ENCODE results near the gene ZNF573. TPM values are rescaled to one million over a fixed set of nuclear protein-coding genes. Genes with fewer than 3 reads are reported as not detected.

Gene ZNF573
- total and polyA plus RNA-seq, 4 donors = 0.42 to 5.0 (median 4.2) TPM

DNA sequence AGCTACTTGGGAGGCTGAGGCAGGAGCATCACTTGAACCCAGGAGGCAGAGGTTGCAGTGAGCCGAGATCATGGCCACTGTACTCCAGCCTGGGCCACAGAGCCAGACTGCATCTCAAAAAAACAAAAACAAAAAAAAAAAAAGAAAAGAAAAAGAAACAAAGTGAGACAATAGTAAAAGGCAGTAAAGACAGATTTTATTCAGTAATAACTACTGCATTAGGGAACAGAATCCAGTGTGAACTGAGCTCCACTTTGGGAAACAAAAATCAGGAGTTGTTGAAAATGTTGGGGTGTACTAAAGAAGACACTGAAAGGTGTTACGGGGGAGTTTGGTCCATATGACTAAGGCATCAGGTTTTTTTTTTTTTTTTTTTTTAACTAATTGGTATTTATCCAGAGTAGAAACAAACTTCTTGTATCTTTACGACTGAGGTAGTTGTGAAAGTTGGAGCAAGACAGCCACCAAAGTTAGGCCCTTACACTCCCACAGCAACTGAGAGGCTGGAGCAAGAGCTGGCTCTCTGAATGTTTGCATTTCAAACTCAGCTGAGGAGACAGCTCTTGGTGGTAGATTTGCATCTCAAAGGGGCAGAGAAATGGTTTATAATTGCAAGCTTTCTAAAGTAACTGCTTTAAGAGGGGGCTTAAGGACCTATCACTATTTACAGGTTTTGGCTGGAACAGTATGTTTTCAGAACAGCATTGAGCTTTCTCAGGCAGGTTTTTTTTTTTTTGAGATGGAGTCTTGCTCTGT is 84.1 kb downstream of the ZNF573 start (continued):
- TF ChIP-seq, protein P1, sequence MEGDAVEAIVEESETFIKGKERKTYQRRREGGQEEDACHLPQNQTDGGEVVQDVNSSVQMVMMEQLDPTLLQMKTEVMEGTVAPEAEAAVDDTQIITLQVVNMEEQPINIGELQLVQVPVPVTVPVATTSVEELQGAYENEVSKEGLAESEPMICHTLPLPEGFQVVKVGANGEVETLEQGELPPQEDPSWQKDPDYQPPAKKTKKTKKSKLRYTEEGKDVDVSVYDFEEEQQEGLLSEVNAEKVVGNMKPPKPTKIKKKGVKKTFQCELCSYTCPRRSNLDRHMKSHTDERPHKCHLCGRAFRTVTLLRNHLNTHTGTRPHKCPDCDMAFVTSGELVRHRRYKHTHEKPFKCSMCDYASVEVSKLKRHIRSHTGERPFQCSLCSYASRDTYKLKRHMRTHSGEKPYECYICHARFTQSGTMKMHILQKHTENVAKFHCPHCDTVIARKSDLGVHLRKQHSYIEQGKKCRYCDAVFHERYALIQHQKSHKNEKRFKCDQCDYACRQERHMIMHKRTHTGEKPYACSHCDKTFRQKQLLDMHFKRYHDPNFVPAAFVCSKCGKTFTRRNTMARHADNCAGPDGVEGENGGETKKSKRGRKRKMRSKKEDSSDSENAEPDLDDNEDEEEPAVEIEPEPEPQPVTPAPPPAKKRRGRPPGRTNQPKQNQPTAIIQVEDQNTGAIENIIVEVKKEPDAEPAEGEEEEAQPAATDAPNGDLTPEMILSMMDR (IDR thresholded peaks at IDR 0.05; ENCODE audit: low read depth, low read length, missing input control) = no peak
- TF ChIP-seq JUND (IDR thresholded peaks at IDR 0.05) (no peak), SP1 (IDR thresholded peaks at IDR 0.05) (no peak), FOXA1 (IDR thresholded peaks at IDR 0.05) (no peak)

DNA sequence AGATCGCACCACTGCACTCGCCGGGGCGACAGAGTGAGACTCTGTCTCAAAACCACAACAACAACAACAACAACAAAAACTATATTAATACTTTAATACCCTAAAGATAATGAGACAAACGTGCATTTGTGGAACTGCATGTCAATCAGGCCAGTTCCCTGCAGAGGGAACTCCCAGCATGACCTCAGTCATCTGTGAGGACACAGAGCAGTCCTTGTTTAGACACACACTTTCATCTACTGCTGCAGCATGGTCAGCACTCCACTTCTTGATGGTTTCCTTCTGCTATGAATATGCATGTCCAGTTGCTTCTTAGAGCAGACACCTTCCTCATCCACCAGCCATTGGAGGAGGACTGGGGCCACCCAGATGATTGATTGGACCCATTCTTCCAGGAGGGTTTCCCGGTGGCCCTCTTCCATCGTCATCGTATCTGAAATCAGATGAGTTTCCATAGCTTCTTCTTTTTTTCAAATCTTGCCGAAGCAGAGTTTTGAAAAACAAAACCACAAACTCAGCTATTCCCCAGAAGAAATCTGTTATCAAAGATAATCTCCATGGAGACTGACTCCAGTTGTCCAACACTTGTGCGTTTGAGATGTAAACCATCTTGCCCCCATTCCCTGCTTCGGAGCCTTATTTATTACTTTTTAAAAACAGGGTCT is 86.3 kb downstream of the ZNF573 start:
- peaks cover 10 to 43% (median 20%) of the 10 kb centered on the region in 4 donors for H3K9me3 ChIP-seq (ENCODE audit: control insufficient read depth in 4 of 4, low read length in 3 of 4)
- TF ChIP-seq RXRA (IDR thresholded peaks at IDR 0.05) (no peak), RAD21 (IDR thresholded peaks at IDR 0.05) (no peak)
- TF ChIP-seq, protein P2, sequence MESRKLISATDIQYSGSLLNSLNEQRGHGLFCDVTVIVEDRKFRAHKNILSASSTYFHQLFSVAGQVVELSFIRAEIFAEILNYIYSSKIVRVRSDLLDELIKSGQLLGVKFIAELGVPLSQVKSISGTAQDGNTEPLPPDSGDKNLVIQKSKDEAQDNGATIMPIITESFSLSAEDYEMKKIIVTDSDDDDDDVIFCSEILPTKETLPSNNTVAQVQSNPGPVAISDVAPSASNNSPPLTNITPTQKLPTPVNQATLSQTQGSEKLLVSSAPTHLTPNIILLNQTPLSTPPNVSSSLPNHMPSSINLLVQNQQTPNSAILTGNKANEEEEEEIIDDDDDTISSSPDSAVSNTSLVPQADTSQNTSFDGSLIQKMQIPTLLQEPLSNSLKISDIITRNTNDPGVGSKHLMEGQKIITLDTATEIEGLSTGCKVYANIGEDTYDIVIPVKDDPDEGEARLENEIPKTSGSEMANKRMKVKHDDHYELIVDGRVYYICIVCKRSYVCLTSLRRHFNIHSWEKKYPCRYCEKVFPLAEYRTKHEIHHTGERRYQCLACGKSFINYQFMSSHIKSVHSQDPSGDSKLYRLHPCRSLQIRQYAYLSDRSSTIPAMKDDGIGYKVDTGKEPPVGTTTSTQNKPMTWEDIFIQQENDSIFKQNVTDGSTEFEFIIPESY (IDR thresholded peaks at IDR 0.05) = no peak
- H3K4me1 ChIP-seq (ENCODE audit: control insufficient read depth in 4 of 4, insufficient read depth in 4 of 4, low read length in 3 of 4) = peaks cover 0 to 1% (median 0%) of the 10 kb centered on the region in 4 donors
- no peak overlapping the region for H3K27ac ChIP-seq (ENCODE audit: low read depth in 1 of 2, low read length in 2 of 2)
- no peak for DNase-seq (ENCODE audit: low spot score)
- H3K4me3 ChIP-seq (ENCODE audit: low read depth in 1 of 3, low read length in 3 of 3) = peak overlapping the region in 1 of 3 donors; percentile 42
- no peak overlapping the region for H3K9ac ChIP-seq (ENCODE audit: low read depth in 1 of 2, low read length in 2 of 2)
- H3K36me3 ChIP-seq (ENCODE audit: control insufficient read depth in 4 of 4, insufficient read depth in 3 of 4, low read depth in 1 of 4, low read length in 3 of 4) = peaks cover 0 to 3% (median 0%) of the 10 kb centered on the region in 4 donors
- H3K27me3 ChIP-seq (ENCODE audit: control insufficient read depth in 4 of 4, insufficient read depth in 4 of 4, low read length in 3 of 4) = no peaks in the 10 kb centered on the region
- WGBS = 75% methylated on average over 11 of the region's 11 CpGs

DNA sequence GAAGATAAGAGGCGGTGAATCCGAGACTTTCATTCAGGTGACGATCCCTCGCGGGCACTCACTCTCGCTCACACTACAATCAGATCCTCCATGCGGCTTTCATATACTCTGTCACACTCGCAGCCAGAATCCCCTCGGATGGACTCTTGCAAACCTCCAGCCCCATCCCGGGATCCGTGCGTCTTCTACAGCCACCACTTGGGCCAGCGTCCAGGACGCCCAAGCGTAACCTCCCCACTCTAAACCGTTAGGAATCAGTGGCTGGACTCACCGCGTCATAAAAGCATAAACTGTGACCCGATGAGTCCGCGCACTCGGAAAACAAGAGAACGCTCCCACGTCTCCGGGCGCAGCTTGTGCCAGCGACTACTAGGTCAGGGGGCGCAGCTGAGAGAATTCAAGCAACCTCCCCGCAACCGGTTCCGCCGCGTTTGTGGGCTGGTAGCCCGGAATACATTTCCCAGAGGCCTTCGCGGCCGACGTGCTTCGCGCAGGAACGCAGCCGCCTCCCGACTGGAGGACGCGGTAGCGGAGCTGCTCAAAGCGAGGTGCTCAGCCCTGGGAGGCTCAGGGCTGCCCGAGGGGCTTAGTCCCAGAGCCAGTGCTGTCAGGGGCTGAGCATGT is 87.4 kb downstream of the ZNF573 start:
- Histone ChIP-seq H3K9me3 (ENCODE audit: control insufficient read depth in 4 of 4, low read length in 3 of 4) (peaks cover 12 to 32% (median 17%) of the 10 kb centered on the region in 4 donors), H3K9ac (ENCODE audit: low read depth in 1 of 2, low read length in 2 of 2) (peak overlapping the region in 1 of 2 donors; percentile 58), H3K4me1 (ENCODE audit: control insufficient read depth in 4 of 4, insufficient read depth in 4 of 4, low read length in 3 of 4) (peaks cover 0 to 1% (median 0%) of the 10 kb centered on the region in 4 donors), H3K4me3 (ENCODE audit: low read depth in 1 of 3, low read length in 3 of 3) (peak overlapping the region; percentile 18 to 61 (median 42)), H3K36me3 (ENCODE audit: control insufficient read depth in 4 of 4, insufficient read depth in 3 of 4, low read depth in 1 of 4, low read length in 3 of 4) (no peaks in the 10 kb centered on the region), H3K27ac (ENCODE audit: low read depth in 1 of 2, low read length in 2 of 2) (peak overlapping the region in 1 of 2 donors; percentile 49), H3K27me3 (ENCODE audit: control insufficient read depth in 4 of 4, insufficient read depth in 4 of 4, low read length in 3 of 4) (no peaks in the 10 kb centered on the region)
- WGBS = 3% methylated on average over 48 of the region's 48 CpGs
- DNase-seq (ENCODE audit: low spot score) = peak; percentile 76
- peak; percentile 11 to 34 for TF ChIP-seq RAD21 (IDR thresholded peaks at IDR 0.05)
- TF ChIP-seq YY1 (IDR thresholded peaks at IDR 0.05) = peak; percentile 35
- no peak for TF ChIP-seq JUND (IDR thresholded peaks at IDR 0.05)
- no peak for TF ChIP-seq FOXA1 (IDR thresholded peaks at IDR 0.05)
- no peak for TF ChIP-seq NR2F2 (IDR thresholded peaks at IDR 0.05)
- no peak for TF ChIP-seq EGR1 (IDR thresholded peaks at IDR 0.05; ENCODE audit: low read depth in 2 of 2)
- TF ChIP-seq, protein P3, sequence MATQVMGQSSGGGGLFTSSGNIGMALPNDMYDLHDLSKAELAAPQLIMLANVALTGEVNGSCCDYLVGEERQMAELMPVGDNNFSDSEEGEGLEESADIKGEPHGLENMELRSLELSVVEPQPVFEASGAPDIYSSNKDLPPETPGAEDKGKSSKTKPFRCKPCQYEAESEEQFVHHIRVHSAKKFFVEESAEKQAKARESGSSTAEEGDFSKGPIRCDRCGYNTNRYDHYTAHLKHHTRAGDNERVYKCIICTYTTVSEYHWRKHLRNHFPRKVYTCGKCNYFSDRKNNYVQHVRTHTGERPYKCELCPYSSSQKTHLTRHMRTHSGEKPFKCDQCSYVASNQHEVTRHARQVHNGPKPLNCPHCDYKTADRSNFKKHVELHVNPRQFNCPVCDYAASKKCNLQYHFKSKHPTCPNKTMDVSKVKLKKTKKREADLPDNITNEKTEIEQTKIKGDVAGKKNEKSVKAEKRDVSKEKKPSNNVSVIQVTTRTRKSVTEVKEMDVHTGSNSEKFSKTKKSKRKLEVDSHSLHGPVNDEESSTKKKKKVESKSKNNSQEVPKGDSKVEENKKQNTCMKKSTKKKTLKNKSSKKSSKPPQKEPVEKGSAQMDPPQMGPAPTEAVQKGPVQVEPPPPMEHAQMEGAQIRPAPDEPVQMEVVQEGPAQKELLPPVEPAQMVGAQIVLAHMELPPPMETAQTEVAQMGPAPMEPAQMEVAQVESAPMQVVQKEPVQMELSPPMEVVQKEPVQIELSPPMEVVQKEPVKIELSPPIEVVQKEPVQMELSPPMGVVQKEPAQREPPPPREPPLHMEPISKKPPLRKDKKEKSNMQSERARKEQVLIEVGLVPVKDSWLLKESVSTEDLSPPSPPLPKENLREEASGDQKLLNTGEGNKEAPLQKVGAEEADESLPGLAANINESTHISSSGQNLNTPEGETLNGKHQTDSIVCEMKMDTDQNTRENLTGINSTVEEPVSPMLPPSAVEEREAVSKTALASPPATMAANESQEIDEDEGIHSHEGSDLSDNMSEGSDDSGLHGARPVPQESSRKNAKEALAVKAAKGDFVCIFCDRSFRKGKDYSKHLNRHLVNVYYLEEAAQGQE (IDR thresholded peaks at IDR 0.05) = no peak
- peak; percentile 17 for TF ChIP-seq SP1 (IDR thresholded peaks at IDR 0.05)
- TF ChIP-seq, protein P1 (IDR thresholded peaks at IDR 0.05; ENCODE audit: low read depth, low read length, missing input control) = no peak
- TF ChIP-seq, protein P4, sequence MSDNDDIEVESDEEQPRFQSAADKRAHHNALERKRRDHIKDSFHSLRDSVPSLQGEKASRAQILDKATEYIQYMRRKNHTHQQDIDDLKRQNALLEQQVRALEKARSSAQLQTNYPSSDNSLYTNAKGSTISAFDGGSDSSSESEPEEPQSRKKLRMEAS (IDR thresholded peaks at IDR 0.05) = no peak
- no peak for TF ChIP-seq FOXA2 (IDR thresholded peaks at IDR 0.05)
- TF ChIP-seq HNF4G (IDR thresholded peaks at IDR 0.05) = no peak
- TF ChIP-seq HNF4A (conservative IDR thresholded peaks at IDR 0.05) = no peak
